Measurements from ENCODE around the gene MRPL36.

DNA sequence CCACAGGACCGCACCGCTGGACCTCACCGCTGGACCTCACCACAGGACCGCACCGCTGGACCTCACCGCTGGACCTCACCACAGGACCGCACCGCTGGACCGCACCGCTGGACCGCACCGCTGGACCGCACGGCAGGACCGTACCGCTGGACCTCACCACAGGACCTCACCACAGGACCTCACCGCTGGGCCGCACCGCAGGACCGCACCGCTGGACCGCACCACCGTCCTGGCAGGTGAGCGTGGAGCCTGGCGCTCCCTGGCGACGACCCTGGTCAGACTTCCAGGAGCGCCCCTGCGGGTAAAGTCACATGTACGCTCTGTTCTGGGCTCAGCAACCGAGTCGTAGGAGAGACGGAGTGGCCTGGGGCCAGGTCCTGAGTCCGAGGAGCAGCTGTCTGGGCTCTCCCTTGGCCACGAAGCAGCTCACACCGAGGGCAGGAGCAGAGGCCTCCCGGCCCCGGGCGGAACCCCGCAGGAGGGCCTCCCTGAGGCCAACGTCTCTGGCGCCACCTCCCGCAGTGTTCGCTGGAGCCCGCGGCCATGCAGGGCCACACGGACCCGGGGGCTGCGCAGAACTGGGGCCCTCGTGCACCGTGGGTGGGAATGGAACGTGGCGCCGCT is 30.5 kb downstream of the MRPL36 start:
- TF ChIP-seq POLR2AphosphoS5 (IDR thresholded peaks at IDR 0.05; ENCODE audit: low read depth, low read length) = no peak
- TF ChIP-seq TAF1 (IDR thresholded peaks at IDR 0.05; ENCODE audit: borderline replicate concordance, low read depth, low read length) = no peak

Measured in GM12892 (cell line).